CD4-positive, alpha-beta T cell treated with Interleukin-21 for 1 hour (primary cell): ENCODE measurements around the gene CASP8.

Experiments
- DNase-seq: peaks from one replicate; pipeline ENCODE4 v3.0.0-alpha.2; 2020

The CASP8 gene

DNA sequence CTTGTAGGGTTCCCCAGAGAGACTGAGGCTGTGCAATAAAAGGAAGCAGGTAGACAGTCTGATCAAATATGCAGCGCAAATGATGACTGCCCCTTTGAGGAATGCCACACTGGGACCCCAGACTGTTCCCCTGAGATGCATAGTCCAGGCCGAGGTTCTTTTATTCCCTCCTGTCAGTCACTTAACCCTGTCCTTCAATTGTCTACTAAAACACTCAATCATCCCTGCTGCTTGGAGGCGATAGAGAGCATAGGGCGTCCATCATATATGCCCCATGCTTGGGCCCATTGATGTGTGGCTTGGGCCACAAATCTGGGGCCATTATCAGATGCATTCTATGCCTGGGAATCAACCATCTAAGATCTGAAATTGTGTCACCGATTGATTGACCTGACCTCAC is 15.5 kb upstream of the CASP8 start:
- DNase-seq: no peak

DNA sequence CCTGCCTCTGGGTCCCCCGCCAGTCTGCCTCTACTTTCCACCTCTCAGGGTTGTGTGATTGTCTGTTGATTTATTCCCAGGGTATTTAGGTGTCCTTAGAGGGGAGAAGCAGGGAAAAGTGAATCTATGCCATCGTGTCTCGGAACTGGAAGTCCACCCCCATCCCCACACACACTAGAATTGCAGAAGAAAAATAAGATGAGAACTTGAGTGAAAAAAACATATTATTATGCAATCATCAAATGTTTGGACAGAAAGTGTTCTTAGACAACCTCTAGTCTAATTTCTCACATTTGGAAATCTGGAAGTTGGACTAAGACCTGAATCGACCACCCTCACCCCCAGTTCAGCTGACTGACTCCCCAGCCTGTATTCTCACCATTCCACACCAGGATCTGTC is 14.1 kb upstream of the CASP8 start:
- DNase-seq: no peak

DNA sequence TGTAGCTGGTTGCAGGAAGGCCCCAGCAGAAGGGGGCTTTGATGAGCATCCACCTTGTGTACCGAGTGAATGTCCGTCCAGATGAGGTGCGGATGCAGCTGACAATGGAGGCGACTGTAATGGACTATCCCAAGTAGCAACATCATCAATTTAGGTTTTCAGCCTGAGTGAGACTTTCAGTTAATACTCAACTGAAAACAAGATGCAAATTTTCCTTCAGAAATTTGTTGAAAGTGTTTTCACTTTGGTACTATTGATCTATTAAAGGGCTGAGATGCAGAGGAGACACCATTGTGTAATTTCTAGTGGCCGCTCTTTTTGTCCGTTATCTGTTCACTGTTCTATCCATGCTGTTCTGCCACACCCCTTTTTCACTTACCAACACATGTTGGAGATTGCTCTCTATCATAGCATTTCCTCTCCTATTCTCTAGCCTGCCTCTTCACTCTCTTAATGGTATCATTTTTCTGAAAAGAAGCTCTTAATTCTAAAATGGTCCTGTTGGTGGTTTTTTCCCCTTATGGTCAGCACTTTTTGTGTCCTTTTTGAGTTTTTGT is 12.0 kb upstream of the CASP8 start:
- DNase-seq: no peak

DNA sequence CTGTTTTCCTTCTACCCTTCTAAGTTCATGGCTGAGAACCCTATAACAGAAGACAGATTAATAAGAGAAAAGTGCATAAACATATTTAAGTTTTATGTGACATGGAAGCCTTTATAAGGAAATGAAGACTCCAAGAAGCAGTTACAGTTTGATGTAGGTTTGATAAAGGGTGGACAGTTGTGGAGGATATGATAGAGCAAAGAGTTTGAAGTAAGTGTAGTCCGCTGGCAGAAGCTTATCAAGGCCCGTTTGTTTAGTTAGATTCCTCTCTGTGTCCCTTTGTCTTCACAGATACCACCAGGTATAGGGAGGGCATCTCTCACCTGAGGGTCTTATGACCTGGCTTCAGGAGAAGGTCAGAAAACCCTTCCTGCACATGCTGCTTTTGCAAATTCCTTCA is 10.4 kb upstream of the CASP8 start:
- no peak for DNase-seq

DNA sequence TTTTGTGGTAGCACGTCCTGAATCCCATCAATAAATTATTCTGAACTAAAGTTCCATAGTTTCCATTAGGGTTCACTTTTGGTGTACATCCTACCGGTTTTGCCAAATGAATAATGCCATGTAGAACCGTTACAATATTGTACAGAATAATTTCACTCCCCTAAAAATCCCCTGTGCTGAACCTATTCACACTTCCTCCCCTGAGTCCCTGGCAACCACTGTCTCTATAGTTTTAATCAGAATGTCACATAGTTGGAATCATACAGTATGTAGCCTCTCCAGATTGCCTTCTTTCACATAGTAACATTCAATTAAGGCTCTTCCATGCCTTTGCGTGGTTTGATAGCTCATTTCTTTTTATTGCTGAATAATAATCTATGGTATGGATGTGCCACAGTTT is 9.6 kb upstream of the CASP8 start:
- no peak for DNase-seq

DNA sequence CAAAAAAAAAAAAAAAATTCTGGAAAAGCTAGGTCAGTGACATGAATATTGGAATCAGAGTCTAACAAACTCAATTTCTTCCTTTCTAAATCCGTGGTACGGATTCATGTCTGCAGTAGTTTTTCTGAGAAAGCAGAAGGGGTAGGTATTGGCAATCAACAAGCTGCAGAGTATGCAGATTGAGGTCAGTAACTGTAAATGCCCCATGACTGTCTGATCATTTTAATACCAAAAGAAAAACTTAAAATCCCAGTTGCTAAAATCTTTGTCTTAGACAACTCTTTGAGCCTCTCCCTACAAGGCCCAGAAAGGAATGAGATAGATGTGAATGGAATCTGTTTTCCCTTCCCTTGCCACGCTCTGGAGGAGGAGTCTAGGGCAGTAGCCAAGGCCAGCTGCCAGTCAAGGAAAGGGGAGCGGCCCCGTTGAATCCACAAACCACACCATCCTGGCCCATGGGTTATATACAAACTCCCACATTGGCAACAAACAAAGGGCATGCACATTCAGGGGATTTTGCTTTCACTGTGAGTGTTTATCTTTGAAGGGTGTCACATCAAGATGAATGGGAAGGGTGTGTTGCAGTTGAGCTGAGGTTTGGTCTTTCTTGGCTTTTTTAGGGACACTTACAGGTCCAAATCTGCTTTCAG is 6.1 kb upstream of the CASP8 start:
- DNase-seq: peak; percentile 44

DNA sequence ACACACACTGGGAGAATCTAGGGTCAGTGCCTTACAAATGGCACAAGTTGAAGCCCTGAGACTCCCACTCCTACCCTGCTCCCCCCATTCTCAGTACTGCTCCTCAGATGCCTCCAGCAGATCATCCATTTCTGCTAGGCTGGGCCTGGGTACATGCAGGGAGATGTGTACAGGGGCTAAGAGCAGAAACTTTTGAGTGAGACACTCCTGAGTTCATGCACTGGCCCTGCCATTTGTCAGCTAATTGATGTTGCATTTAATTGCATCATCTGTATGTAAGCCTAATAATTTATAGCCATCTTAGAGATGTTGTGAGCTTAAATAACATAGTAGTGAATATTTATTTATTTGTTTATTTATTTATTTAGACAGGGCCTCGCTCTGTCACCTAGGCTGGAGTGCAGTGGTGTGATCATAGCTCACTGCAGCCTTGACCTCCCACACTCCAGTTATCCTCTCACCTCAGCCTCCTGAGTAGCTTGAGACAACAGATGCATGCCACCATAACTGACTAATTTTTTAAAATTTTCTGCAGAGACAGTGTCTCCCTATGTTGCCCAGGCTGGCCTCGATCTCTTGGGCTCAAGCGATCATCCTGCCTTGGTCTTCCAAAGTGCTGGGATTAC is 4.8 kb upstream of the CASP8 start:
- no peak for DNase-seq

DNA sequence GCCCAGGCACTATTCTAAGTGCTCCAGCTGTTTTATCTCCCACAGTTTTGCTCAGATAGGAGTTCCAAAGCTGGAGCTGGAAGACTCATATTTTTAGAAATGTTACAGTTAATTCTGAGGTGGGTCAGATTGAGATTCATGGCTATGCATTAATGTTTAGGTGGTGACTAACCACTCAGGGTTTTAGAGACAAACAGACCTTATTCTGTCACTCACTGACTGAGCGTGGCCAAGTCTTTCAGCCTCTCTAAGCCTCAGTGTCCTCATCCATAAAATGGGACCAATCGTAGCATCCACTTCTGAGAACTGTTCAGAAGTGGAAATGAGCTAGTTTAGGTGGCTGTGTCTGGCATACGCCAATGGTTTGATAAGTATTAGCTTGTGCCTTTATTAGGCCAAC is 4.3 kb upstream of the CASP8 start:
- DNase-seq: no peak

DNA sequence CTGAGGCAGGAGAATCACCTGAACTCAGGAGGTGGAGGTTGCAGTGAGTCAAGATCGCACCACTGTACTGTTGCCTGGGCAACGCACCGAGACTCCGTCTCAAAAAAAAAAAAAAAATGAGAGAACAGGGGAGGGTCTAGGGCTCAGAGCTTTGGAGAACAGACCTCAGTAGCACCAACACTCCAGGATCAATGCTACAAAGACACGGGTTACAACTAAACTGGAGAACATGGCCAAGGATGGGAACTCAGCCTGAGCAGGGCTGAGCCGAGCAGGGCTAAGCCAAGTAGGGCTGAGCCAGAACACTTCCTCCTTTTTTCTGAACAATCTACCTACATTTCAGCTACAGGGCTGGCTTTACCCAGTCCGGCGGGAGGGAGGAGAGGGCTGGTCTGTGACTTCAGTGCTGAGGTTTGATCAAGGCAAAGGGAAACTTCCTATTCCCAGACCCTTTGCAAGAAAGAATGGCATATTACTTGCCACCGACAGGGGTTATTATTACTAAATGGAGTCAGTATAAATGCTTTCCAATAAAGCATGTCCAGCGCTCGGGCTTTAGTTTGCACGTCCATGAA is 2.9 kb upstream of the CASP8 start:
- peak; percentile 74 for DNase-seq

DNA sequence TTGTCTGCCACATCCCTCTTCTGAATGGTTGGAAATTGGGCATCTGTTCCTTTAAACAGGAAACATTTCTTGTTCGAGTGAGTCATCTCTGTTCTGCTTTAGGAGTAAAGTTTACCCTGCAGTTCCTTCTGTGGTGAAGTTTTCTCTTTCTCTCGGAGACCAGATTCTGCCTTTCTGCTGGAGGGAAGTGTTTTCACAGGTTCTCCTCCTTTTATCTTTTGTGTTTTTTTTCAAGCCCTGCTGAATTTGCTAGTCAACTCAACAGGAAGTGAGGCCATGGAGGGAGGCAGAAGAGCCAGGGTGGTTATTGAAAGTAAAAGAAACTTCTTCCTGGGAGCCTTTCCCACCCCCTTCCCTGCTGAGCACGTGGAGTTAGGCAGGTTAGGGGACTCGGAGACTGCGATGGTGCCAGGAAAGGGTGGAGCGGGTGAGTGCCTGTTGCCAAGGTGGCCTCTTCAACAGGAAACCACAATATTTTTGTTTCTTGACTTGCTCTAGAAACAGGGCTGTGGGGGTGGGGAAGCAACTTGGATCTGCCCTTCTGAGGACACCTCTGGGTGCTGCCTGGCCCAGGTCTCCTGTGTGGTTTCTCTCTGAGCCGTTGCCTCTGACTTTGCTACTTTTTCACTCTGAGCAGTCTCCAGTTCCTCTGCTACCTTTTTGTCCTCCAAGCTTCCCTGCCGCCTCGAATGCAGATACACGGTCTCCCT is 2.2 kb upstream of the CASP8 start:
- peak; percentile 97 for DNase-seq

DNA sequence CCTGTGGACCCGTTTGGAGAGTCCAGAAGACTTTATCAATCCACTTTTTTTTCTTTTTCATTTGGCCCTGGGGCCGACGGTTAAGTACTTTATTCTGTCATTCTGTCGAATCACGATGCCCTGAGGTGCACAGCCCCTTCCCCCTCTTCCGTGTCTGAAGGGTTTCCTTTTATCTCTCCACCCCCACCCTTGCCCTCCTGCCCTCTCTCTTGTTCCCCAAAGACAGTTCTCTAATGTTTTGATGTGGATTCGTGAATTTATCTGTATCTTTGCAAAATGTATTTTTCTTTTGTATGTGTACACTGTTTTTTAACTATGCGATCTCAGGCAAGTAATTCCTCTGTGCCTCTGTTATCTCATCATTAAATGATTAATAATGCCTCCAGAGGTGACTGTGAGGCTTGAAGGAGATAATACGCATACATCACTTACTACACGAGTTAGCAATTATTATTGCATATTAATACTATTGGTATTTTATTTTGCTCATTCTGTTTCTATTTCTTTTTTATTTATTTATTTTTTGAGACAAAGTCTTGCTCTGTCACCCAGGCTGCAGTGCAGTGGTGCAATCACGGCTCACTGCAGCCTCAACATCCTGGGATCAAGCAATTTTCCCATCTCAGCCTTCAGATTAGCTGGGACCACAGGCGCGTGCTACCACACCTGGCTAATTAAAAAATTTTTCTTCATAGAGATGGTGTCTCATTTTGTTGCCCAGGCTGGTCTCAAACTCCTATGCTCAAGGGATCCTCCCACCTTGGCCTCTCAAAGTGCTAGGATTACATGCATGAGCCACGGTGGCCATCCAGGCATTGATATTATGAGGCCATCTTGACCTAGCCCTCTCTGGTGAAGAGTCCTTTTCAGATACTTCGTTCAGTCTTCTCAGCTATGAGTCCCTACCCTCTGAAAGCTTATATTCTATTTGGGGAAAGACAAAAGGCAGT is 1.4 kb upstream of the CASP8 start:
- DNase-seq: no peak

DNA sequence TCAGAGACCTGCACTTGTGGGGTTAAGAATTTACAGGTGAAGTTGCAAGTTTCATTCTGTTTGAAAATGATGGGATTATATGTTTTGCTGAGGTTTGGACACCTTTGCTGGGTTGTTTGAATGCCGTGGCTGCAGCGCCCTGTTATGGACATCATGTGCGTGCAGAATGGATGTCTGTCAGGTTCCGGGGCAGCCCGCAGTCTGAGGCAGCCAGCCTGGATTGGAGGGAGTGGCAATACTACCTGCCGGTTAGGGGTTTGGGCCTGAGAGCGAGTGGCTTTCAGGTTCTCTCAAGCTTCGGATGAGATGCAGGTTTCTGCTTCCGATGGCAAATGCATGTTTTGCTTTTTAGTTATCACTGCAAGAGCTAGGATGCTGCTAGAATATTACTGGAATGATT is 1.1 kb downstream of the CASP8 start:
- DNase-seq: peak; percentile 73

DNA sequence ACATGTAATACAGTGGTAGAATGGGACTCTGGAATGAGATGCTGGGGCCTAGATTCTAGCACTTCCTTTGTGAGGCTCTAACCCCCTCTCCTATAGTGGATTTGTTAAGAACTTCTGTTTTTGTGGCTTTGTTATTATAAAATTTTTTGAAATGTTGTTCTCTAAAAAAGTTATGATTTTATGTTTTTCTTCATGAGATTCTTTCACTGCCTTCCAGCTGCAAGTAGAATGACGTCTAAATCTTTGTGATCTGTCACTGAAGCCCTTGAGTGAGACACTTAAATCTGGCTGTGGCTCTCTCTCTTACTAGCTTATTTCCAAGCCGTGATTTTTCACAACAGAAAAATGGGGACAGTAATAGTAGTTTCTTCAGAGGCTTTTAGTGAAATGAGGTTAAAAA is 1.6 kb downstream of the CASP8 start:
- DNase-seq: peak; percentile 43

DNA sequence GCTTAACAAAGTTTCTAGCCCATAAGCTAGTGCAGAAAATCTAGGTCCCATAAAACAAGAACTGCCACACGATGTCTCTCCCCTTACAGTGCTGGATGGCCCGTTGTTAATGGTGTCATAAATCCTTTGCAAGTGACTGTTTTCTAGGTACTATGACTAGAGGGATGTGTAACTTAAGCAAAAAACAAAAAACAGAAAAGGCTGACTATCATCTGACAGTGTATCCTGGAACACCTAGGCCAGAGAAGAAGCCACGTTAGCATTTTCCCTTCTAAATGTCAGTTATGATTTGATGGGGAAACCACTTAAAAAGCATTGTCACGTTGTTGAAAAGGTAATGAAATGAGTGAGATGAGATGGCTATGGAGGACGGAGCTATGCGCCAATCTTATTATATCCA is 2.4 kb downstream of the CASP8 start:
- DNase-seq: peak; percentile 34

DNA sequence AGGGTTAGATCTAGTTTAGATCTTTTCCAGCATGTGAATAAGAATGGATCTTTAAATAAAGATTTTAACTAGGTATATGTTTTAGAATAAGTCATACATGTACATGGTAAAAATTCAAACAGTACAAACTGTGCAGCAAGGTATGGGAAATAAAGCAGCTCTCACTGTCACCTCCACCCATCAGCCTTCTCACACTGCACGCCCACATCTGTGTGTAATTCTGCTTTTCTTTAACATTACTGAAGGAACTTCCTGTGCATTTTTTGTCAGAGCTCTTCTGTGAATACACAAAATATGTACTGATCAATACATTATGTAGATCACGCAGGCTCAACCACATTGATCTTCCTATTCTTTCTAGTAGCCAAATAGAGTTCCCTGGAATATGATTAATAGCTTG is 3.4 kb downstream of the CASP8 start:
- peak; percentile 49 for DNase-seq

DNA sequence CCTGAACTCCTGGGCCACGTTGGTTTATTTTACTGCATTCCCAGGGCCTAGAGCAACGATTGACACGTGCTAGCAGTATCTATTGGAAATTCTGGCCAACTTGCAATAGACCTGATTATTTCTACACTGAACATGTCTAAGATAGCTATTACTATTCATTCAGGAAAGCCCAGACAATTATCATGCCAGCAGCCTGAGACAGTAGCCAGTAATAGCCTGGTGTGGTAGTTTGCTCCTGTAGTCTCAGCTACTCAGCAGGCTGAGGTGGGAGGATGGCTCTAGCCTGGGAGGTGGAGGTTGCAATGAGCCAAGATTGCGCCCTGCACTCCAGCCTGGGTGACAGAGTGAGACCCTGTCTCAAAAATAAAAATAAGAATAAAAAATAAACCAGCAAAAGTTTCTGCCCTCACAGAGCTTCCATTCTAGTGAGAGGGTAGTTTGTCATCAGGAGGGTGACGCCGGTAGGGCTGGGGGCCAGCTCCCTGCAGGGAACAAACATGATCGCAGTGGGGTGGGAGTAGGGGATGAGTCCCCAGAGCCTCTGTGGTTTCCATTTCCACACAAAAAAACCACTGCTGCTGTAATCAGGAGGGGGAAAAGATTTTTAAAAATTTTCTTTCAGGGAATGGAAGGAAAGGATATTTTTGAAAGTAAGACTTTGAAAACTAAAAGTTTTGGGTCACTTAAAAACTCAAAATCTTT is 4.3 kb downstream of the CASP8 start:
- DNase-seq: no peak

DNA sequence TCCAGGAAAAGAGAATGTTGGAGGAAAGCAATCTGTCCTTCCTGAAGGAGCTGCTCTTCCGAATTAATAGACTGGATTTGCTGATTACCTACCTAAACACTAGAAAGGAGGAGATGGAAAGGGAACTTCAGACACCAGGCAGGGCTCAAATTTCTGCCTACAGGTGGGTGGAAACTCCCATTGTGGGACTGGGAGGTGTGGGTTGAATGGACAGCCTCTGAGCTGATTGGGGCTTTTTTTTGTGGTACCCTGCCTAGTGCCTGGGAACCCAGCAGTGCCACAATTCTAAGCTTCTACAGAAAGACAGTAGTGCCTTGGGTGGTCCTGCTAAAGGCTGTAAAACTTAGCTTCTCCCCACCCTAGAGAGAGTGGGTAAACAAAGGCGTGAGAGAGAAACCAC is 6.3 kb downstream of the CASP8 start:
- peak; percentile 38 for DNase-seq

DNA sequence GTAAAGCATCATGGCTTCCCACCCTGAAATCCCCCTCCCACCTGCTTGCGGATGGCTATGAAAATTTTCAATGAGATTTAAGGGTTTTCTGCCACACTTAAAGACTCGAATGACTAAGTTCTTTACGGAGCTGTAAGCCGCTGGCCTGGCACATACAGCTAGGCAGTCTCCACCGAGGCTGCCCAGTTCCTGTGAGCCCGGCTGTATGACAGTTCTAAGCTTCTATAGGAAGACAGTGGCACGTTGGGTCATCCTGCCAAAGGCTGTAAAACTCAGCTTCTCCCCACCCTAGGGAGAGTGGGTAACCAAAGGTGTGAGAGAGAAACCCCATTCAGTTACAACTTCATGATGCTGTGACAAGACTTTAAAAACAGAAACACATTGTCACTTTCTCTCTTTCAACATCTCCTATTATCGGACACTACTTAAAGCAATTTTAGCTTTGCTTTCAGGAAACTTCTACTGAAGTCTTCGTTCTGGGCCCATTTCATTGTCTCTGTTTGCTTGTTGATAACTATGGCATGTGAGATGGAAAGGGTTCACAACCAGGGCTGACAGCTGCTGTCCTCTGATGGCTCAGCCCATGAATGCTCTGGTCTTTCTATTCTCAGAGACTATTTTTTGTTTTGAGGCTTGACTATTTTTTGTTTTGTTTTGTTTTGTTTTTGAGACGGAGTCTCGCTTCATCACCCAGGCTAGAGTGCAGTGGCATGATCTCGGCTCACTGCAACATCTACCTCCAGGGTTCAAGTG is 7.1 kb downstream of the CASP8 start:
- DNase-seq: peak; percentile 39

DNA sequence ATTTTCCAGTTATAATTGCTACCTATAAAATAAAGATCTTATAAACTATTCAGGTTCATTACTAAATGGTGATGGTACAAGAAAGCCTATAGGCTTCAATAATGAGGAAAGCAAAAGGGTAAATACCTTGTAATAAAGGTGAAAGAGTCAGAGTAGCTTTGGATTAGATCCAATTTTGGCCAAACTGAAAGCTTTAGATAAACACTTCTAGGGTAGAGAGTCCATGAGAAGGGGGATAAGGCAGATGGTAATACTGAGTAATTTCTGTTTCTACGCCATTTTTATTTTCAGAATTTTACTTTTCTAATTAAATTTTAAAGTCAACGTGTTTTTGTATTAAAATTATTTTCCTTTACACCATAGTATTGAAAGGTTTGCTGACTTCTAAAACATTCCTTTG is 9.4 kb downstream of the CASP8 start:
- no peak for DNase-seq

DNA sequence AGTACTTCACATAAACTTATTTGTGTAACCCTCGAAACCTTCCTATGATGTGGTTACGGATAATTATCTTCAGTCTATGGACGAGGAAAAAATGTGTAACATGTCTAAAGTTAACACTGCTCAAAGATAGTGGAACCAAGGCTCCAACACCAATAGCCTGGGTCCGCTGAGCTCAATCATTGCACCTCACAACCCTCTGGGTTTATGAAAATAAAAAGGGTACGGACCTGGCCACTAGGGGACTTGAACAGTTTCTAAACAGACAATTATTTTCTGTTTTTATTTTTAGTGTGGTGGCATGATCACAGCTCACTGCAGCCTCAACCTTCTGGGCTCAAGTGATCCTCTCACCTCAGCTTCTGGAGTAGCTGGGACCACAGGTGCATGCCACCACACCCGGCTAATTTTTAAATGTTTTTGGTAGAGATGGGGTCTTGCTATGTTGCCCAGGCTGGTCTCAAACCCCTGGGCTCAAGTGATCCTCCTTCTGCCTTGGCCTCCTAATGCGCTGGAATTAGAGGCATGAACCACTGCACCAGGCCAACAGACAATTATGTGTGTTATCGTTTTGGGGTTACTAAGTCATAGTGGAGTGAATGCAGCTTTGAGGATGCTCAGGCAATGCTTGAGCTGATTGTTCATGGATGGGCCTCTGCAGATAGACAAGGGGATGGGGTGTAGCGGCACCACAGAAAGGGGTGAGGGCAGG is 10.1 kb downstream of the CASP8 start:
- DNase-seq: no peak

DNA sequence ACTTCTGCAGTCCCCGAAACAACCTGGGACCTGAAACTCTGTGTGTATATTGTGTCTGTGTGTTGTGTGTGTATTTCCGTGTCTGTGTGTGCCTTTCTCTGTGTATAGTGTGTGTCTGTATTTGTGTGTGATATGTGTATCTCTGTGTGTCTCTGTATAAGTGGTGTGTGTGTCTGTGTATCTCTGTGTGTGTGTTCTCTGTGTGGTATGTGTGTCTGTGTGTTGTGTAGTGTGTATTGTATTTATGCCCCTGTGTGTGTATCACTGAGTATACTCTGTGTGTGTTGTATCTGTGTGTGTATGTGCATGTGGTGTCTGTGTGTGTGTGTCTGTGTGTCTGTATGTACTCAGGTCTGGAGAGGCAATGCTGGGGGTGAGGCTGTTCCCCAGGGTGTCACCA is 11.6 kb downstream of the CASP8 start:
- DNase-seq: no peak
